G401 (cell line): ENCODE measurements around the gene CRADD. TPM values are rescaled to one million over a fixed set of nuclear protein-coding genes. Genes with fewer than 3 reads are reported as not detected.
A peak's percentile ranks its signal among the peaks of the same experiment; 100 is the strongest.
"Not testable (repeated sequence)": the region's sequence is repeated elsewhere in the genome, so short reads cannot be mapped to it uniquely, and the experiment has no call there.

ENCODE experiments used
- DNase-seq: peaks from one replicate; pipeline ENCODE4 v3.0.0-alpha.2; 2015; ENCODE audit warnings: low spot score
- in situ Hi-C: cut with HindIII; loops from 2 replicates; pipeline ENCODE4 v1.10.0; 2016; ENCODE audit warnings: low sequenced_read_pairs, mixed read lengths
- total RNA-seq: library from RNA; depleted of rRNA; stranded (reverse); fragments of >200 nt; shearing (Covaris generic); gene quantifications from 2 replicates; pipeline ENCODE4 v1.2.3, GENCODE V29; 2014

Gene CRADD
- total RNA-seq, 1 experiment from 2014 or later, result 8.8 TPM

DNA sequence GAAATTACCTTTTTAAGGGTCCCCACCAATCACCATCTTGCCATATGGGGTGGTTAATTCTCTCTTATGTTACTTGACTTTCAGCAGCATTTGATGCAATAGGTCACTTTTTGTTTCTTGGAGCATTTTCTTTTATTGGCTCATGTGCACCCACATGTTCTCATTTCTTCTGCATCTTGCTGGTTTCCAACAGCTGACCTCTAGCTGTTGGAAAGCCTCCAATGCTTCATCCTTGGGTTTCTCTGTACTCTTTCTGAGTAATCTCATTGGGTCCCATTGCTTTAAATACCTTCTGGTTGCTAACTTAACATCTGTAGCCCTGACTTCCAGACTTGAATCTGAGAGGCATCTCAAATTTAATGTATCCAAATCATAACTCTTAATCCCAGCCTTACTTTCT lies 116.8 kb downstream of the CRADD start:
- no peak for DNase-seq
- in situ Hi-C loops, result no loop called here

- in situ Hi-C loops, result no loop called here
Measured at GRCh38 chr12:93794738-93795137, 117.6 kb downstream of the CRADD start.

GRCh38 chr12:93795352-93795751 lies 118.2 kb downstream of the CRADD start:
- in situ Hi-C loops, result no loop called here
- no peak for DNase-seq

More at GRCh38 chr12:93794738-93795137, 117.6 kb downstream of the CRADD start:
- DNase-seq, result no peak

- in situ Hi-C loops, result no loop called here
- DNase-seq, result no peak
Measured at GRCh38 chr12:93796729-93797128, 119.6 kb downstream of the CRADD start.

DNA sequence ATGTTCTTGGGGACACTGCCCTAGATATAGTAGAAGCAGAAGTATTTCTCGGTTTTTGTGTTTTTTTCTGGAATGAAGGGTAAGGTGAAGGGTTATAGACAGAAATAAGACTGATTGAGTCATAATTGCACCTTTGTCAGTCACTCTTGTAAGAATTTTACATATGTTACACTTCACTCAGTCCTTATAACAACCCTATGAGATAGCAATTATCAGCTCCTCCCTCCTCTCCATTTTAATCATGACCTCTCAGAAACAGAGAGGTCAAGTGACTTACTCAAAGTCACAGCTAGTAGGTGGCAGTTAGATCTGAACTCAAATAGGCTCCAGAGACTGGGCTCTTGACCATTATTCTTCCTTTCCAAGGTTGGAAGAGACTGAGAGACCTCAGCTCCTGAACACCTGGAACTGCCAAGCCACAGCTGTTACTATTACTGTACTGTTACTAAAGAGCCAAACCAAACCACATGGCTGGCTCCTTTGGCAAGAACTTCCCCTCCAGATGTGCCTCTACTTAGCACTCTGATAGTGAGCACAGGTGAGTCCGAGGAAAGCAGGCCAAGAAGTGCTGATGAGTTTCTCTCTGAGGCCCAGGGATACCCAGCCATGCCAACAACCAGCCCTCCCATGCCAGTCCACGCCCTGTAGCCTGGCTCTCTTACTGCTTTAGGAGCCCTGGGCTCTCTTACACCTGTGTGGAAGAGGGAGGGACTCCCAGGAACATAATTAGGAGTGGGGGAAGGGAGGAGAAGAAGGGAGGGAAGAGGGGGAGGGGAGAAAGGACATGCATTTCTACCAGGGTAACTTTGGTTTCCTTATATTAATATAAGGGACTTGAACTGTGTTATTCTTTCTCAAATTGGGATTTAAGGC lies 121.3 kb downstream of the CRADD start:
- in situ Hi-C loops, result no loop called here
- DNase-seq, result no peak

GRCh38 chr12:93801666-93802065 lies 124.5 kb downstream of the CRADD start:
- DNase-seq, in situ Hi-C loops: not testable (repeated sequence)

GRCh38 chr12:93802293-93802692 lies 125.1 kb downstream of the CRADD start:
- peak; percentile 53 for DNase-seq
- in situ Hi-C loops, result no loop called here

DNA sequence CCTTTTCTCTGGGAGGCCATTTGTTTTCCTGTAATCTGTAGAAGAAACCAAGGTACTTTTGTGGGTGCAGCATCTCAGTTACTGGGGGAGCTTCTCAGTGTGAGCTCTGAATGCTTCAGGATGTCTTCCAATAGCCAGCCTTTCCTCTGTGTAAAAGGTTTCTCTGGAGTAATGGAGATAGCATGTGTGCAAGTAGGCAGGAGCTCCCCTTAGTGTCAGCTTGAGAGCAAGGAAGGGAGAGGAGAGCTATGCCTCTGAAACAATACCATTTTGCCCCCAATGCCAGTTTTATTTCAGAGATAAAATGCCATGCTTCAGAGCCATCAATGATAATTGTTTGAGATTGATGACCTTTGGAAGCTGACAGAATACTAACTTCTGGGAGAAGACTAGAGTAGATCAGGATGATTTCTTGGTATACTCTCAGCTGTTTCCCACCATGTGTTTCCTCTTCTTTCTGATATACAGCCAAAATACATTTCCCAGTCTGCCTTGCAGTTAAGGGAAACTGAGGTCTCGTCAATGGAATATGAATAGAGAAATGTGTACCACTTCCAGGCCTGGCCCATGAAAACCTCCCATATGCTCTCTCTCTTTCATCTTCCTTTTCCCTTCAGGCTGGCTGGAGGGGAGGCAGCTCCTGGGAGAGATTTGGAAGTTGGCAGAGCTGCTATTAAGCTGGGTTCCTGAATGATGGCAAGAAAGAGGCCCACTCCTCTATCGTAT lies 125.7 kb downstream of the CRADD start:
- no peak for DNase-seq
- in situ Hi-C loops, result no loop called here

GRCh38 chr12:93803424-93803807 lies 126.2 kb downstream of the CRADD start:
- DNase-seq, result no peak
- in situ Hi-C loops, result no loop called here

GRCh38 chr12:93804392-93805179 lies 127.4 kb downstream of the CRADD start:
- in situ Hi-C loops, result no loop called here
- DNase-seq, result no peak

GRCh38 chr12:93805736-93806141 lies 128.6 kb downstream of the CRADD start:
- in situ Hi-C loops, result no loop called here
- no peak for DNase-seq

GRCh38 chr12:93807354-93807753 lies 130.2 kb downstream of the CRADD start:
- in situ Hi-C loops, result no loop called here
- no peak for DNase-seq

GRCh38 chr12:93808169-93808899 lies 131.2 kb downstream of the CRADD start:
- DNase-seq, result no peak
- in situ Hi-C loops, result no loop called here

GRCh38 chr12:93812626-93813025 lies 135.5 kb downstream of the CRADD start:
- no peak for DNase-seq
- in situ Hi-C loops, result no loop called here

- DNase-seq, result no peak
- in situ Hi-C loops, result no loop called here
Measured at GRCh38 chr12:93813186-93813585, 136.0 kb downstream of the CRADD start.

DNA sequence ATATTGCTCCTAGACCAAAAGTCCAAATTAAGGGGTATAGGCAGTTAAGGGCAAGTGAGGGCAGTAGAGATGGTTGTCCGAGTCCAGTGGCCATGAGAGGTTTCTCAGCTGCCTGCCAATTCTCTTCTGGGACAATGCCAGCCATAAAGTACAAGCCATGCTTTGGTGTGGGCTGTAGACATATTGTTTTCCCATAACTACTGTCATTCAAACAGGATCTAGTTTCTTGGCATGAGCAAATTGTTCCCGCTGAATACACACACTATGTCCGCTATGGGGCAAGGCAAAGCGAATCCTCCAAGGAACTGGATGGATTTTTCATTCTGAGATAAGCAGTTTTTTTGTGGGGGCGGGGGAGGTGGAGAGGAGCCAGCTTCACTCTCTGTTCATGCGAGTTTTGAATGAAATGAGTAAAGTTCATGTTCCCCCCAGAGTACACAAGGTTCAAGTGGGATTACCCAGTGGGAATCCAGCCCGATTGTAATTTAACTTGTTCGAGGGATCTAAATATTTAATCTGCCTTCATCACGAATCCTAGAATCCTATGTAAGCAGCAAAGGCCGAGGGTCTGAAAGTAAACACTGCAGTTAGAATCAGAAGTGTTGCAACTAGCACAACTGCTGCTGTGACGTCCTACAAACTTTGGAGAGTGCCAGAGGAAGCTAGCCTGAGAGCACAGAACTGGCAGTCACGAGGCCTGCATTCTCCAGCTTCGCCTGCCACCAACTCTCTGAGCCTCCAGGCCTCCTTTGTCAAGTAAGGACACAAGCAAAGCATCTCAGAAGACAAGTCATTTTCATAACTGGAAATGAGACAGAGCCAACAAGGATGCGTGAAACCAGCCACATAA lies 137.0 kb downstream of the CRADD start:
- in situ Hi-C loops, result no loop called here
- peak; percentile 36 for DNase-seq

GRCh38 chr12:93818488-93819049 lies 141.4 kb downstream of the CRADD start:
- in situ Hi-C loops, result no loop called here
- no peak for DNase-seq

GRCh38 chr12:93819050-93819491 lies 141.9 kb downstream of the CRADD start:
- DNase-seq, result peak; percentile 20
- in situ Hi-C loops, result no loop called here
